IPS-20b (cell line): ENCODE measurements around the gene PODNL1.

ENCODE experiments used
- H3K27ac ChIP-seq: one replicate; pipeline ENCODE4 v1.5.1; 2013; ENCODE audit warnings: low read length
- H3K27me3 ChIP-seq: 2 replicates; pipeline ENCODE4 v1.6.1; 2013; ENCODE audit warnings: mild to moderate bottlenecking, low read length, inconsistent platforms; ENCODE audit not compliant: insufficient read depth
- H3K36me3 ChIP-seq: 2 replicates; pipeline ENCODE4 v1.6.1; 2013; ENCODE audit warnings: low read depth, mild to moderate bottlenecking, inconsistent platforms, low read length, moderate library complexity; ENCODE audit not compliant: insufficient read depth
- H3K4me1 ChIP-seq: 2 replicates; pipeline ENCODE4 v1.6.1; 2013; ENCODE audit warnings: mild to moderate bottlenecking, control low read depth, inconsistent platforms, low read length, moderate library complexity; ENCODE audit not compliant: insufficient read depth
- H3K4me3 ChIP-seq: 2 replicates; pipeline ENCODE4 v1.5.1; 2013; ENCODE audit warnings: mild to moderate bottlenecking, low read length, inconsistent platforms
- H3K9ac ChIP-seq: 2 replicates; pipeline ENCODE4 v1.6.1; 2013; ENCODE audit warnings: low read depth, mild to moderate bottlenecking, inconsistent platforms, low read length, moderate library complexity
- H3K9me3 ChIP-seq: 2 replicates; pipeline ENCODE4 v1.6.1; 2013; ENCODE audit warnings: mild to moderate bottlenecking, low read depth, low read length, inconsistent platforms; ENCODE audit not compliant: insufficient read depth

PODNL1 gene

GRCh38 chr19:13896227-13896626 is 42.0 kb downstream of the PODNL1 start:
- H3K27me3 ChIP-seq = no peaks in the 10 kb centered on the region
- no peaks in the 10 kb centered on the region for H3K36me3 ChIP-seq
- no peak overlapping the region for H3K9ac ChIP-seq
- no peak overlapping the region for H3K27ac ChIP-seq
- H3K9me3 ChIP-seq = no peaks in the 10 kb centered on the region
- H3K4me3 ChIP-seq = no peak overlapping the region
- no peaks in the 10 kb centered on the region for H3K4me1 ChIP-seq

- H3K4me1 ChIP-seq = no peaks in the 10 kb centered on the region
- no peak overlapping the region for H3K9ac ChIP-seq
- H3K9me3 ChIP-seq = no peaks in the 10 kb centered on the region
- H3K36me3 ChIP-seq = no peaks in the 10 kb centered on the region
- H3K27ac ChIP-seq = no peak overlapping the region
- no peaks in the 10 kb centered on the region for H3K27me3 ChIP-seq
- no peak overlapping the region for H3K4me3 ChIP-seq
Measured at GRCh38 chr19:13894552-13894951, 43.7 kb downstream of the PODNL1 start.

GRCh38 chr19:13892870-13893269 is 45.3 kb downstream of the PODNL1 start:
- H3K27me3 ChIP-seq = no peaks in the 10 kb centered on the region
- no peak overlapping the region for H3K4me3 ChIP-seq
- H3K9ac ChIP-seq = no peak overlapping the region
- no peaks in the 10 kb centered on the region for H3K4me1 ChIP-seq
- no peaks in the 10 kb centered on the region for H3K36me3 ChIP-seq
- no peak overlapping the region for H3K27ac ChIP-seq
- H3K9me3 ChIP-seq = no peaks in the 10 kb centered on the region

GRCh38 chr19:13890136-13890535 is 48.1 kb downstream of the PODNL1 start:
- Histone ChIP-seq H3K27ac (no peak overlapping the region), H3K9ac (no peak overlapping the region), H3K9me3 (no peaks in the 10 kb centered on the region), H3K4me3 (no peak overlapping the region), H3K27me3 (no peaks in the 10 kb centered on the region), H3K36me3 (no peaks in the 10 kb centered on the region), H3K4me1 (no peaks in the 10 kb centered on the region)

- H3K4me3 ChIP-seq = no peak overlapping the region
- no peaks in the 10 kb centered on the region for H3K27me3 ChIP-seq
- H3K27ac ChIP-seq = no peak overlapping the region
- H3K36me3 ChIP-seq = no peaks in the 10 kb centered on the region
- no peaks in the 10 kb centered on the region for H3K4me1 ChIP-seq
- H3K9me3 ChIP-seq = no peaks in the 10 kb centered on the region
- no peak overlapping the region for H3K9ac ChIP-seq
Measured at GRCh38 chr19:13888281-13888680, 49.9 kb downstream of the PODNL1 start.

- no peak overlapping the region for H3K27ac ChIP-seq
- no peak overlapping the region for H3K9ac ChIP-seq
- no peaks in the 10 kb centered on the region; the same call in 1 of the 2 replicates for H3K27me3 ChIP-seq
- H3K36me3 ChIP-seq = no peaks in the 10 kb centered on the region
- H3K4me3 ChIP-seq = no peak overlapping the region
- H3K4me1 ChIP-seq = no peaks in the 10 kb centered on the region
- H3K9me3 ChIP-seq = no peaks in the 10 kb centered on the region
Measured at GRCh38 chr19:13887517-13887916, 50.7 kb downstream of the PODNL1 start.

GRCh38 chr19:13887018-13887436 is 51.2 kb downstream of the PODNL1 start:
- no peaks in the 10 kb centered on the region for H3K9me3 ChIP-seq
- H3K36me3 ChIP-seq = no peaks in the 10 kb centered on the region
- H3K4me1 ChIP-seq = peaks cover 2% of the 10 kb centered on the region; the same call in 1 of the 2 replicates
- H3K27me3 ChIP-seq = no peaks in the 10 kb centered on the region; the same call in 1 of the 2 replicates
- H3K27ac ChIP-seq = no peak overlapping the region
- H3K4me3 ChIP-seq = no peak overlapping the region
- no peak overlapping the region for H3K9ac ChIP-seq

- H3K36me3 ChIP-seq = no peaks in the 10 kb centered on the region
- H3K4me3 ChIP-seq = no peak overlapping the region
- no peak overlapping the region for H3K9ac ChIP-seq
- no peaks in the 10 kb centered on the region; the same call in 1 of the 2 replicates for H3K27me3 ChIP-seq
- H3K9me3 ChIP-seq = no peaks in the 10 kb centered on the region
- no peak overlapping the region for H3K27ac ChIP-seq
- peaks cover 13% of the 10 kb centered on the region for H3K4me1 ChIP-seq
Measured at GRCh38 chr19:13885826-13886365, 52.3 kb downstream of the PODNL1 start.

- H3K4me1 ChIP-seq = peaks cover 20% of the 10 kb centered on the region
Measured at GRCh38 chr19:13884726-13885591, 53.3 kb downstream of the PODNL1 start.

GRCh38 chr19:13883516-13884064 is 54.6 kb downstream of the PODNL1 start:
- Histone ChIP-seq H3K9ac (no peak overlapping the region), H3K27me3 (peaks cover 7% of the 10 kb centered on the region), H3K27ac (no peak overlapping the region), H3K9me3 (no peaks in the 10 kb centered on the region), H3K36me3 (no peaks in the 10 kb centered on the region), H3K4me1 (peaks cover 20% of the 10 kb centered on the region), H3K4me3 (no peak overlapping the region)

More at GRCh38 chr19:13884726-13885591, 53.3 kb downstream of the PODNL1 start:
- no peak overlapping the region for H3K9ac ChIP-seq
- H3K27me3 ChIP-seq = no peaks in the 10 kb centered on the region; the same call in 1 of the 2 replicates
- H3K9me3 ChIP-seq = no peaks in the 10 kb centered on the region
- H3K4me3 ChIP-seq = no peak overlapping the region
- H3K27ac ChIP-seq = no peak overlapping the region
- H3K36me3 ChIP-seq = no peaks in the 10 kb centered on the region

GRCh38 chr19:13882836-13883235 is 55.4 kb downstream of the PODNL1 start:
- Histone ChIP-seq H3K27me3 (peaks cover 7% of the 10 kb centered on the region), H3K9ac (no peak overlapping the region), H3K36me3 (no peaks in the 10 kb centered on the region), H3K4me3 (no peak overlapping the region), H3K27ac (no peak overlapping the region), H3K9me3 (no peaks in the 10 kb centered on the region), H3K4me1 (peaks cover 20% of the 10 kb centered on the region)

GRCh38 chr19:13882419-13882795 is 55.8 kb downstream of the PODNL1 start:
- H3K9me3 ChIP-seq = no peaks in the 10 kb centered on the region
- H3K36me3 ChIP-seq = no peaks in the 10 kb centered on the region
- peaks cover 20% of the 10 kb centered on the region for H3K4me1 ChIP-seq
- H3K9ac ChIP-seq = peak overlapping the region; percentile 61; the same call in 1 of the 2 replicates
- no peak overlapping the region for H3K27ac ChIP-seq
- H3K27me3 ChIP-seq = peaks cover 10% of the 10 kb centered on the region
- no peak overlapping the region for H3K4me3 ChIP-seq
